Stomach smooth muscle (tissue), 2 donors: ENCODE results near the gene ZNF714.

Experiments used
- H3K27ac ChIP-seq: one replicate; pipeline ENCODE4 v1.7.0; 2013; ENCODE audit warnings: mild to moderate bottlenecking, low read length, inconsistent platforms
- H3K27me3 ChIP-seq, 2 donors: one replicate each; pipeline ENCODE4 v1.7.0; 2013; ENCODE audit warnings: low read length in 2 of 2; ENCODE audit not compliant: insufficient read depth in 2 of 2, control insufficient read depth in 1 of 2
- H3K36me3 ChIP-seq, 2 donors: one replicate each; pipeline ENCODE4 v1.7.0; 2013; ENCODE audit warnings: low read length in 2 of 2; ENCODE audit not compliant: control insufficient read depth in 2 of 2, insufficient read depth in 2 of 2
- H3K4me1 ChIP-seq: one replicate; pipeline ENCODE4 v1.7.0; 2013; ENCODE audit warnings: low read length; ENCODE audit not compliant: control insufficient read depth, insufficient read depth
- H3K4me3 ChIP-seq, 2 donors: one replicate each; pipeline ENCODE4 v1.7.0; 2013; ENCODE audit warnings: low read length in 2 of 2
- H3K9ac ChIP-seq, 2 donors: one replicate each; pipeline ENCODE4 v1.7.0; 2013; ENCODE audit warnings: low read length in 2 of 2, mild to moderate bottlenecking in 1 of 2
- H3K9me3 ChIP-seq, 2 donors: one replicate each; pipeline ENCODE4 v1.7.0; 2013; ENCODE audit warnings: low read length in 2 of 2; ENCODE audit not compliant: control insufficient read depth in 2 of 2
- donor health status: healthy.
- donor health status: Pancreatic carcinoma.

ZNF714 gene

DNA sequence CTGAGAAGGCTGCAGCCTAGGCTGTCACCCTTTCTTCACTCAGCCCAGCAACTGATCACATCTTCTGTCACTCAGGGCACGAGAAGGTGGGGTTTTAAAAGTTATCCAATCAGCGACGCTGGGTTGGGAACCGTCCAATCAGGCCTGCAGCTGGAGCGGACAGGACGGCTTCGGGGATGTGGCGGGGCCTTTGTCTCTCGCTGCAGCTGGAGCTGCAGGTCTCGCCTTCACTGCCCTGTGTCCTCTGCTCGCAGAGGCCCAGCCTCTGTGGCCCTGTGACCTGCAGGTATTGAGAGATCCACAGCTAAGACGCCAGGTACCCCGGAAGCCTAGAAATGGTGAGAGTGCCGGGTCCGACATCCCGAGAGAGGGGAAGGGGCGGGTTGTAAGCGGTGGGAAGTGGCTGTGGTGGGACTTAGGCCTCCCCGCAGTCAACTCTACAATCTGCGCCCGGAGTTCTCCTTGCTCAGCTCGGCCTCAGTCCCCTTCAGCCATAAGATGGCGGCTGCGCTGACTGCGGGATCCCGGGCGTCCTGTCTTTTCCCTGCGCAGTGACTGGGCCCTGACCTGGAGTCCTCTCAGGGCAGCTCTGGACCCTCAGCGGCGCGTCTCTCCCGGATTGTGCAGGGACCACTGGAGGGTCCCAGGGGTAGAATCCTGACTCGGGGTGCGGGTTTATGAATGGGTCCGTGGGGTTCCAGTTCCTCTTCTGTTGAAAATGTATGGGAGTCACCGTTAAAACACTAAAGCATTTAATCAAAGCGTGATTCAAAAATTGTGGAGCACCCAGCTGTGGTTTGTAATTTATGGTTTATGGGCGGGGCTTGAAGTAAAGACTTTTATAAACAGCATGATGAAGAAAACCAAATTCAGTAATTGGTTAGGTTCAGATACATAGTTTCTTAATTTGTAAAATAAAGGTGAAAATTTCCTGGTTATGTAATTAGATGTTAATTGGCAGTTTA is at the start of gene ZNF714:
Gene ZNF714 (plus strand): TSS at position 193 of the 965 bp plus-strand sequence. CDS start 16,066 bp downstream, outside the sequence.
- no peak within 1 kb of the TSS for H3K27ac ChIP-seq
- no peaks in the 10 kb centered on the region for H3K4me1 ChIP-seq
- H3K9me3 ChIP-seq: no peaks in the 10 kb centered on the region
- peak within 1 kb of the TSS; percentile 78 to 87 for H3K4me3 ChIP-seq
- H3K9ac ChIP-seq: peak within 1 kb of the TSS; percentile 60 to 75
- no peaks in the 10 kb centered on the region for H3K27me3 ChIP-seq
- no peaks in the 10 kb centered on the region for H3K36me3 ChIP-seq

DNA sequence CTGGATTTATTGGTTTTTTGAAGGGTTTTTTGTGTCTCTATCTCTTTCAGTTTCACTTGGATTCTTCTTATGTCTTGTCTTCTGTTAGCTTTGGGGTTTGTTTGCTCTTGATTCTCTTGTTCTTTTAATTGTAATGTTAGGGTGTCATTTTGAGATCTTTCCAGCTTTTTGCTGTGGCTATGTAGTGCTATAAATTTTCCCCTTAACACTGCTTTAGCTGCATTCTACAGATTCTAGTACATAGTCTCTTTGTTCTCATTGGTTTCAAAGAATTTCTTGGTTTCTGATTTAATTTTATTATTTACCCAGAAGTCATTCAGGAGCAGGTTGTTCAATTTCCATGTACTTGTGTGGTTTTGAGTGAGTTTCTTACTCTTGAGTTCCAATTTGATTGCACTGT is 37.0 kb upstream of the ZNF714 start:
- H3K27ac ChIP-seq: no peak overlapping the region
- no peaks in the 10 kb centered on the region for H3K4me1 ChIP-seq
- peaks cover 0 to 4% of the 10 kb centered on the region in 2 donors for H3K9me3 ChIP-seq
- no peaks in the 10 kb centered on the region for H3K27me3 ChIP-seq
- no peak overlapping the region for H3K9ac ChIP-seq
- H3K36me3 ChIP-seq: peaks cover 2 to 5% of the 10 kb centered on the region in 2 donors
- no peak overlapping the region for H3K4me3 ChIP-seq

GRCh38 chr19:21046489-21046888 is 35.5 kb upstream of the ZNF714 start:
- Histone ChIP-seq H3K4me1 (no peaks in the 10 kb centered on the region), H3K9me3 (peaks cover 0 to 4% of the 10 kb centered on the region in 2 donors), H3K4me3 (no peak overlapping the region), H3K27me3 (no peaks in the 10 kb centered on the region), H3K36me3 (peaks cover 0 to 5% of the 10 kb centered on the region in 2 donors), H3K9ac (no peak overlapping the region), H3K27ac (no peak overlapping the region)

DNA sequence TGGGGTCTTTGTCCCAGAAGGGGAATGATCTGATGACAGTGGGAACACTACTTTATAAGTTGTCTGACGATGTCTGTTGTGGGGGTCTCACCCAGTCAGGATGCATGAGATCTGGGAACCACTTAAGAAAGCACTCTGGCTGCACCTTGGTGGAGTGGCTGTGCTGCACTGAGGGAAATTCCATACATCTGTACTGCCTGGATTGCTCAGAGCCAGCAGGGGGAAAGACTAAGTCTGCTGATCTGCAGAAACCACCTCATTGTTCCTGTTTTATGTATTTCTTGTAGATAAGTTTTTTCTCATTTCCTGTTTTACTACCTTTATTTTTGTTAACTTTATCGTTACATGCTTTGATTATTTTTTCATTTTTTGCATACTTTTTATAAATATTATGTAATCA is 34.3 kb upstream of the ZNF714 start:
- Histone ChIP-seq H3K36me3 (peaks cover 1 to 7% of the 10 kb centered on the region in 2 donors), H3K9ac (no peak overlapping the region), H3K4me3 (no peak overlapping the region), H3K4me1 (no peaks in the 10 kb centered on the region), H3K27ac (no peak overlapping the region), H3K27me3 (no peaks in the 10 kb centered on the region), H3K9me3 (peaks cover 0 to 4% of the 10 kb centered on the region in 2 donors)

GRCh38 chr19:21052902-21053301 is 29.1 kb upstream of the ZNF714 start:
- no peaks in the 10 kb centered on the region for H3K4me1 ChIP-seq
- H3K9ac ChIP-seq: no peak overlapping the region
- no peak overlapping the region for H3K27ac ChIP-seq
- no peaks in the 10 kb centered on the region for H3K27me3 ChIP-seq
- peaks cover 12 to 13% of the 10 kb centered on the region in 2 donors for H3K36me3 ChIP-seq
- no peaks in the 10 kb centered on the region for H3K9me3 ChIP-seq
- H3K4me3 ChIP-seq: no peak overlapping the region

GRCh38 chr19:21065336-21065735 is 16.7 kb upstream of the ZNF714 start:
- Histone ChIP-seq H3K4me3 (no peak overlapping the region), H3K9me3 (no peaks in the 10 kb centered on the region), H3K9ac (no peak overlapping the region), H3K36me3 (peaks cover 0 to 6% of the 10 kb centered on the region in 2 donors), H3K27ac (no peak overlapping the region), H3K4me1 (no peaks in the 10 kb centered on the region), H3K27me3 (no peaks in the 10 kb centered on the region)

- no peak overlapping the region for H3K27ac ChIP-seq
- no peak overlapping the region for H3K4me3 ChIP-seq
- H3K9ac ChIP-seq: no peak overlapping the region
- no peaks in the 10 kb centered on the region for H3K36me3 ChIP-seq
- no peaks in the 10 kb centered on the region for H3K4me1 ChIP-seq
- no peaks in the 10 kb centered on the region for H3K9me3 ChIP-seq
- no peaks in the 10 kb centered on the region for H3K27me3 ChIP-seq
Measured at GRCh38 chr19:21084343-21084742, 2.3 kb downstream of the ZNF714 start.

- Histone ChIP-seq H3K9me3 (no peaks in the 10 kb centered on the region), H3K4me1 (peaks cover 4% of the 10 kb centered on the region), H3K4me3 (no peak overlapping the region), H3K9ac (no peak overlapping the region), H3K27me3 (no peaks in the 10 kb centered on the region), H3K36me3 (no peaks in the 10 kb centered on the region), H3K27ac (no peak overlapping the region)
Measured at GRCh38 chr19:21087871-21088270, 5.9 kb downstream of the ZNF714 start.

DNA sequence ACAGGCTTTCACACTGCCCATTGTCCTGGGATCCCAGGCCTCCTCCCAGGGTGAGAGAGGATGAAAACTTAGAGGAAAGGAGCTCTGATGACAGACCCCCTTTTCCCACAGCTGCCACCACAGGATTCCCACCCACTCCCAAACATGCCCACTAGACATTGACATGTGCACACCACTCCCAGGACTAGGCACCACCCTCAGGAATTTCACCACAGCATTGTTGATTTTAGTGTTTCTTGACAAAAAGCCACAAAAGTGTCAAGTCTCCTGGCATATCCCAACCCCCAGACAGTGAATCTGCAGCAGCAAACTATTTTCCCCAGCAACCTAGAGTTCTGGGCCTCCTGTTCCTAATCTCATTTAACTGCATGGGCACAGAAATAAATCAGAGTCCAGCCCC is 10.1 kb downstream of the ZNF714 start:
- peaks cover 4% of the 10 kb centered on the region for H3K4me1 ChIP-seq
- H3K9ac ChIP-seq: no peak overlapping the region

GRCh38 chr19:21094347-21095025 is 12.5 kb downstream of the ZNF714 start:
- peaks cover 4% of the 10 kb centered on the region for H3K4me1 ChIP-seq
- H3K9me3 ChIP-seq: no peaks in the 10 kb centered on the region
- H3K27me3 ChIP-seq: no peaks in the 10 kb centered on the region
- H3K36me3 ChIP-seq: no peaks in the 10 kb centered on the region
- H3K9ac ChIP-seq: no peak overlapping the region
- H3K27ac ChIP-seq: no peak overlapping the region
- no peak overlapping the region for H3K4me3 ChIP-seq

More for the DNA sequence above, 10.1 kb downstream of the ZNF714 start:
- Histone ChIP-seq H3K9me3 (no peaks in the 10 kb centered on the region), H3K36me3 (no peaks in the 10 kb centered on the region), H3K4me3 (no peak overlapping the region), H3K27ac (no peak overlapping the region), H3K27me3 (no peaks in the 10 kb centered on the region)
